ENCODE data around the gene SLC15A3. TPM values are rescaled to one million over a fixed set of nuclear protein-coding genes. Genes with fewer than 3 reads are reported as not detected.
"Not testable (repeated sequence)": the region's sequence is repeated elsewhere in the genome, so short reads cannot be mapped to it uniquely, and the experiment has no call there.

Gene SLC15A3
- polyA plus RNA-seq, 12 donors, result 14.1 to 49.0 (median 21.4) TPM; not detected in 1

GRCh38 chr11:60978546-60979380, 26.8 kb upstream of the SLC15A3 start:
- no peak for DNase-seq

- DNase-seq, result no peak
These were observed 25.9 kb upstream of the SLC15A3 start for GRCh38 chr11:60977836-60978235.

GRCh38 chr11:60977224-60977623, 25.2 kb upstream of the SLC15A3 start:
- no peak for DNase-seq

- no peak for DNase-seq
These were observed 22.8 kb upstream of the SLC15A3 start for GRCh38 chr11:60974726-60975125.

- DNase-seq, result not testable (repeated sequence)
These were observed 22.3 kb upstream of the SLC15A3 start for GRCh38 chr11:60974316-60974715.

GRCh38 chr11:60973699-60974098, 21.7 kb upstream of the SLC15A3 start:
- no peak for DNase-seq

- no peak for DNase-seq
These were observed 20.4 kb upstream of the SLC15A3 start for GRCh38 chr11:60972182-60973030.

GRCh38 chr11:60971520-60971919, 19.5 kb upstream of the SLC15A3 start, which contains the start of gene CD6:
Gene CD6 (plus strand): TSS chr11:60971680. CDS start chr11:60971866, 186 bp downstream.
- DNase-seq, result no peak

GRCh38 chr11:60970890-60971289, 18.9 kb upstream of the SLC15A3 start:
- DNase-seq, result no peak

- DNase-seq, result no peak
These were observed 18.4 kb upstream of the SLC15A3 start for GRCh38 chr11:60970369-60970774.

- no peak for DNase-seq
These were observed 16.2 kb upstream of the SLC15A3 start for GRCh38 chr11:60968223-60968622.

- no peak for DNase-seq
These were observed 14.9 kb upstream of the SLC15A3 start for GRCh38 chr11:60966890-60967289.

GRCh38 chr11:60964801-60965200, 12.8 kb upstream of the SLC15A3 start:
- no peak for DNase-seq

GRCh38 chr11:60960405-60960804, 8.4 kb upstream of the SLC15A3 start:
- no peak for DNase-seq

- DNase-seq, result no peak
These were observed 7.5 kb upstream of the SLC15A3 start for GRCh38 chr11:60959431-60959830.

- no peak for DNase-seq
These were observed 5.2 kb upstream of the SLC15A3 start for GRCh38 chr11:60957188-60957587.

GRCh38 chr11:60955571-60955970, 3.6 kb upstream of the SLC15A3 start:
- no peak for DNase-seq

- DNase-seq, result no peak
These were observed 2.4 kb upstream of the SLC15A3 start for GRCh38 chr11:60954421-60954820.

- no peak for DNase-seq
These were observed 1.8 kb upstream of the SLC15A3 start for GRCh38 chr11:60953781-60954180.

- DNase-seq, result no peak
These were observed 780 bp upstream of the SLC15A3 start for GRCh38 chr11:60952742-60953170.

- DNase-seq, result no peak
These were observed 421 bp downstream of the SLC15A3 start for GRCh38 chr11:60951606-60951903.

GRCh38 chr11:60950933-60951605, 907 bp downstream of the SLC15A3 start:
- no peak for DNase-seq

Measured in muscle of arm (tissue), 12 donors.